Right lobe of liver (tissue), 4 donors: ENCODE data around the gene DGKE.

Source experiments
- POLR2A ChIP-seq: fragments of 450-650 bp; IDR thresholded peaks from one replicate; pipeline ENCODE4 v1.6.1; 2017; ENCODE audit warnings: antibody characterized with exemption, mild to moderate bottlenecking
- TF ChIP-seq, protein P1 (sequence below), 4 donors: fragments of 200-600 bp in 3 of 4; fragments of 450-650 bp in 1 of 4; IDR thresholded peaks; one replicate each; pipeline versions ENCODE4 v1.5.1 to v1.8.0; 2016 to 2022; ENCODE audit warnings: antibody characterized with exemption in 4 of 4, mild to moderate bottlenecking in 2 of 4
- donor health status: DM: no; HTN: no; CAD: no.
- donor health status: DM: no; HTN: no; CAD: no.
- donor health status: DM: no; HTN: yes; CAD: no.

DNA sequence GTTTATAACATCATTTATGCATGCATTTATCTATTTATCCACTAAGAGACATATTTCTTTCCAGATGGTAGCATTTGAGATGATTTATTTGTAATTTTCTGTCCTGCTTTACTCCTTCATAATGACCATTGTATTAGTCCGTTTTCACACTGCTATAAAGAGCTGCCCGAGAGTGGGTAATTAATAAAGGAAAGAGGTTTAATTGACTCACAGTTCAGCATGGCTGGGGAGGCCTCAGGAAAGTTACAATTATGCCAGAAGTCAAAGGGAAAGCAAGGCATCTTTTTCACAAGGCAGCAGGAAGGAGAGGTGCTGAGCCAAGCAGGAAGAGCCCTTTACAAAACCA is 51.3 kb downstream of the DGKE start:
- TF ChIP-seq, protein P1, sequence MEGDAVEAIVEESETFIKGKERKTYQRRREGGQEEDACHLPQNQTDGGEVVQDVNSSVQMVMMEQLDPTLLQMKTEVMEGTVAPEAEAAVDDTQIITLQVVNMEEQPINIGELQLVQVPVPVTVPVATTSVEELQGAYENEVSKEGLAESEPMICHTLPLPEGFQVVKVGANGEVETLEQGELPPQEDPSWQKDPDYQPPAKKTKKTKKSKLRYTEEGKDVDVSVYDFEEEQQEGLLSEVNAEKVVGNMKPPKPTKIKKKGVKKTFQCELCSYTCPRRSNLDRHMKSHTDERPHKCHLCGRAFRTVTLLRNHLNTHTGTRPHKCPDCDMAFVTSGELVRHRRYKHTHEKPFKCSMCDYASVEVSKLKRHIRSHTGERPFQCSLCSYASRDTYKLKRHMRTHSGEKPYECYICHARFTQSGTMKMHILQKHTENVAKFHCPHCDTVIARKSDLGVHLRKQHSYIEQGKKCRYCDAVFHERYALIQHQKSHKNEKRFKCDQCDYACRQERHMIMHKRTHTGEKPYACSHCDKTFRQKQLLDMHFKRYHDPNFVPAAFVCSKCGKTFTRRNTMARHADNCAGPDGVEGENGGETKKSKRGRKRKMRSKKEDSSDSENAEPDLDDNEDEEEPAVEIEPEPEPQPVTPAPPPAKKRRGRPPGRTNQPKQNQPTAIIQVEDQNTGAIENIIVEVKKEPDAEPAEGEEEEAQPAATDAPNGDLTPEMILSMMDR (IDR thresholded peaks at IDR 0.05), result no peak
- no peak for TF ChIP-seq POLR2A
